CD4-positive, alpha-beta memory T cell (primary cell): ENCODE data around the gene ESRRB. TPM values are rescaled to one million over a fixed set of nuclear protein-coding genes. Genes with fewer than 3 reads are reported as not detected.

ENCODE experiments used
- CTCF ChIA-PET: fragments of 350-600 bp; sonication (Branson Sonifier 250); formaldehyde crosslinking; loops from one replicate; lab custom pipeline; 2021; ENCODE audit warnings: inconsistent platforms; ENCODE audit not compliant: partially characterized antibody; lab: Charles Lee
- POLR2A ChIA-PET: fragments of 350-600 bp; sonication (Branson Sonifier 250); formaldehyde crosslinking; loops from one replicate; lab custom pipeline; 2021; ENCODE audit not compliant: partially characterized antibody; lab: Charles Lee
- DNase-seq, 5 donors: peaks; one replicate each; pipeline versions ENCODE4 v3.0.0 to v3.0.0-alpha.2; 2020 to 2022; ENCODE audit warnings: mixed read lengths in 1 of 5
- H3K27ac ChIP-seq: one replicate; pipeline ENCODE4 v1.7.0; 2013; ENCODE audit warnings: low read depth, low read length
- H3K27me3 ChIP-seq: 2 replicates; pipeline ENCODE4 v1.7.0; 2013; ENCODE audit warnings: mild to moderate bottlenecking, low read length, moderate library complexity; ENCODE audit not compliant: insufficient read depth
- H3K36me3 ChIP-seq: 2 replicates; pipeline ENCODE4 v1.7.0; 2013; ENCODE audit warnings: mild to moderate bottlenecking, low read length, moderate library complexity; ENCODE audit not compliant: insufficient read depth
- H3K4me1 ChIP-seq: 2 replicates; pipeline ENCODE4 v1.7.0; 2013; ENCODE audit warnings: mild to moderate bottlenecking, low read length, moderate library complexity; ENCODE audit not compliant: insufficient read depth
- H3K4me3 ChIP-seq, 2 donors: one replicate each; pipeline ENCODE4 v1.7.0; 2013; ENCODE audit warnings: low read length in 2 of 2, mild to moderate bottlenecking in 1 of 2
- H3K9me3 ChIP-seq, 2 donors: one replicate each; pipeline ENCODE4 v1.7.0; 2013; ENCODE audit warnings: low read length in 2 of 2, control low read depth in 1 of 2; ENCODE audit not compliant: control insufficient read depth in 1 of 2
- H3K27ac Mint-ChIP-seq, 7 donors: one replicate each; pipeline ENCODE4 v1.8.0; 2020 to 2021; ENCODE audit warnings: mixed read lengths in 7 of 7, mild to moderate bottlenecking in 6 of 7, inconsistent platforms in 3 of 7, moderate library complexity in 3 of 7
- H3K27me3 Mint-ChIP-seq, 2 donors: one replicate each; pipeline ENCODE4 v1.8.0; 2020 to 2021; ENCODE audit warnings: mixed read lengths in 2 of 2
- H3K36me3 Mint-ChIP-seq, 2 donors: one replicate each; pipeline ENCODE4 v1.8.0; 2020 to 2021; ENCODE audit warnings: mixed read lengths in 2 of 2, inconsistent platforms in 1 of 2, mild to moderate bottlenecking in 1 of 2
- H3K4me1 Mint-ChIP-seq, 4 donors: one replicate each; pipeline ENCODE4 v1.8.0; 2020 to 2021; ENCODE audit warnings: mixed read lengths in 4 of 4, mild to moderate bottlenecking in 1 of 4
- H3K4me3 Mint-ChIP-seq, 8 donors: one replicate each; pipeline ENCODE4 v1.8.0; 2020 to 2021; ENCODE audit warnings: mixed read lengths in 8 of 8, mild to moderate bottlenecking in 7 of 8, moderate library complexity in 6 of 8, inconsistent platforms in 3 of 8
- H3K9me3 Mint-ChIP-seq, 8 donors: one replicate each; pipeline ENCODE4 v1.8.0; 2020 to 2021; ENCODE audit warnings: mixed read lengths in 8 of 8, mild to moderate bottlenecking in 5 of 8, inconsistent platforms in 3 of 8, moderate library complexity in 1 of 8
- intact Hi-C: fragments of 100-400 bp; cut with micrococcal nuclease; formaldehyde crosslinking; loops from one replicate; pipeline ENCODE4 v1.15.1; 2023
- polyA plus RNA-seq, 2 donors: library from polyadenylated mRNA; unstranded; fragments of 300-500 nt; fragmentation: Illumina TruSeq; gene quantifications; one replicate each; pipeline ENCODE4 v1.2.3, GENCODE V29; 2021
- total RNA-seq, 2 experiments: library from RNA; stranded (reverse); gene quantifications; one replicate each; pipeline ENCODE4 v1.2.3, GENCODE V29; 2021

ESRRB gene
- total and polyA plus RNA-seq, 4 experiments from 2014 or later: 0.09 TPM; not detected in 3

DNA sequence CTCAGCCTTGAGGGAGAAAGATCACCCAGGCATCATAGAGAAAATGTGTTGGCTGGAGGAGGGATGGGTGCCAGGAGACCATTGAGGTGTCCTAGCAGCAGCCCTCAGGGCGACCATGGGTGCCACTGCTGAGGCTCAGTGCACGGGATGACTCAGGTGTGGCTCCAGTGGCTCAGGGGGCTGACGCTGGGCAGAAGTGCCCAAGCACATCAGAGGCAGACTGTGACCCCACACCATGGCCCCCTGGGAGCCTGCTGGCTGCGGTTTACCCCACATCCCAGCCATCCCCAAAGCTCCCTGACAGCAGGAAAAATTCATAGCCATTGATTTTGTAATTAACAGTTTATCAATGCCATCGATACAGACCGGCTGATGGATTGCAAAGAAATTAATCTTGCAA is 120.7 kb downstream of the ESRRB start:
- H3K27me3 ChIP-seq: no peaks in the 10 kb centered on the region
- intact Hi-C loops: no loop called here
- H3K9me3 Mint-ChIP-seq: no peaks in the 10 kb centered on the region
- H3K27ac Mint-ChIP-seq: no peak overlapping the region
- H3K27ac ChIP-seq: no peak overlapping the region
- DNase-seq: no peak
- CTCF ChIA-PET: no interaction called here
- H3K36me3 ChIP-seq: no peaks in the 10 kb centered on the region
- no peaks in the 10 kb centered on the region for H3K36me3 Mint-ChIP-seq
- no peaks in the 10 kb centered on the region for H3K4me1 ChIP-seq
- no peaks in the 10 kb centered on the region for H3K4me1 Mint-ChIP-seq
- no peak overlapping the region for H3K4me3 ChIP-seq
- H3K27me3 Mint-ChIP-seq: peaks cover 2 to 7% of the 10 kb centered on the region in 2 donors
- H3K4me3 Mint-ChIP-seq: no peak overlapping the region
- H3K9me3 ChIP-seq: no peaks in the 10 kb centered on the region
- POLR2A ChIA-PET: no interaction called here

DNA sequence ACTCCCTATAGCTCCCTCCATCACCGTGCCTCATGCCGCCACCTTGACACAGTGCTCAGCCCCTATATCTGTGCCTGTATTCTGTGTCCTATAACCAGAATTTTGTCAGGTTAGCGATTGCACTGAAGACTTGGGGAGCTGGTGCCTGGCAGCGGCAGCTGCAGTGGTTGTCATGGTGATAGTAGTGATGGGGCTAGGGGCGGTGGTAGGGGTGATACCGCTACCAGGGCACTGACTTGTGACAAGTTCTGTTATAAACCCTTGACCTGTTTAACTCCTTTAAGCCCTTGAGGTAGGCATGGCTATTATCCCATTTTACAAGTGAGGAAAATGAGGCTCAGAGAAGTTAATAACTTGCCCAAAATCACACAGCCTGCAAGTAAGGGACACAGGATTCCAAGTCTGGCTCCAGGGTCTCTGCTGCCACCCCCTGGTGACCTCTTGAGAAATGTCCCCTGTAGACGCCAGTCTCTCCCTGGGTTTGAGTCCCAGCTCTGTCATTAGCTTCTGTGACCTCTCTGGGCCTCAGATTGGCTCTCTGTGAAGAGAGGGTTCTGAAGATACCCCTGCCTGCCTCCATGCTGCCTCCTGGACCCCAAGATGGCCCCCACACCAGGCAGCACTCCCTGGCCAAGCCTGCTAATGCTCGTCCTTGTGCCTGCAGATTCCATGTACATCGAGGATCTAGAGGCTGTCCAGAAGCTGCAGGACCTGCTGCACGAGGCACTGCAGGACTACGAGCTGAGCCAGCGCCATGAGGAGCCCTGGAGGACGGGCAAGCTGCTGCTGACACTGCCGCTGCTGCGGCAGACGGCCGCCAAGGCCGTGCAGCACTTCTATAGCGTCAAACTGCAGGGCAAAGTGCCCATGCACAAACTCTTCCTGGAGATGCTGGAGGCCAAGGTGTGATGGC is 121.9 kb downstream of the ESRRB start:
- CTCF ChIA-PET: no interaction called here
- POLR2A ChIA-PET: no interaction called here
- H3K4me1 ChIP-seq: no peaks in the 10 kb centered on the region
- no peaks in the 10 kb centered on the region for H3K4me1 Mint-ChIP-seq
- DNase-seq: no peak
- no peaks in the 10 kb centered on the region for H3K36me3 Mint-ChIP-seq
- no peak overlapping the region for H3K27ac Mint-ChIP-seq
- H3K27me3 Mint-ChIP-seq: peaks cover 2 to 7% of the 10 kb centered on the region in 2 donors
- no peaks in the 10 kb centered on the region for H3K9me3 ChIP-seq
- H3K4me3 ChIP-seq: no peak overlapping the region
- intact Hi-C loops: no loop called here
- no peak overlapping the region for H3K4me3 Mint-ChIP-seq
- H3K27me3 ChIP-seq: no peaks in the 10 kb centered on the region
- H3K36me3 ChIP-seq: no peaks in the 10 kb centered on the region
- no peak overlapping the region for H3K27ac ChIP-seq
- no peaks in the 10 kb centered on the region for H3K9me3 Mint-ChIP-seq

DNA sequence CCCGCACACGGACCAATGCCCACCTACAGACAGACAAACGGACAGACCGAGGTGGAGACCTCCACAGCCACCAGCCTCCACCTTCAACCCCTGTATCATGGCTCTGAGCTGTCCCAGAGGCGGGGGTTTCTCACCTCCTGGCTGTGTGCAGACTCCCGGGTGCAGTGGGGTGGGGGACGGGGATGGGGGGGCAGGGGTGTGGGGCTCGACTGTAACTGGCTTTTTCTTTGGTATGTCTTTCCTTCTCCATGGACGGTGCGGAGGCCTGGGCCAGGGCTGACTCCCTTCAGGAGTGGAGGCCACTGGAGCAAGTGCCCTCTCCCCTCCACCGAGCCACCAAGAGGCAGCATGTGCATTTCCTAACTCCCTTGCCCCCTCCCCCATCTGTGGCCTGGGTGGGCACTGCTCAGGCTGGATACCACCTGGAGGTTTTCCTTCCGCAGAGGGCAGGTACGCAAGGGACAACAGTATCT is 122.6 kb downstream of the ESRRB start:
- no peak for DNase-seq
- H3K27me3 ChIP-seq: no peaks in the 10 kb centered on the region
- ChIA-PET POLR2A (no interaction called here), CTCF (no interaction called here)
- no peaks in the 10 kb centered on the region for H3K4me1 ChIP-seq
- no peak overlapping the region for H3K4me3 Mint-ChIP-seq
- no peak overlapping the region for H3K27ac ChIP-seq
- no peak overlapping the region for H3K4me3 ChIP-seq
- H3K9me3 Mint-ChIP-seq: no peaks in the 10 kb centered on the region
- H3K9me3 ChIP-seq: no peaks in the 10 kb centered on the region
- H3K36me3 Mint-ChIP-seq: no peaks in the 10 kb centered on the region
- H3K27me3 Mint-ChIP-seq: peaks cover 2 to 9% of the 10 kb centered on the region in 2 donors
- intact Hi-C loops: no loop called here
- H3K4me1 Mint-ChIP-seq: no peaks in the 10 kb centered on the region
- H3K27ac Mint-ChIP-seq: no peak overlapping the region
- H3K36me3 ChIP-seq: no peaks in the 10 kb centered on the region

DNA sequence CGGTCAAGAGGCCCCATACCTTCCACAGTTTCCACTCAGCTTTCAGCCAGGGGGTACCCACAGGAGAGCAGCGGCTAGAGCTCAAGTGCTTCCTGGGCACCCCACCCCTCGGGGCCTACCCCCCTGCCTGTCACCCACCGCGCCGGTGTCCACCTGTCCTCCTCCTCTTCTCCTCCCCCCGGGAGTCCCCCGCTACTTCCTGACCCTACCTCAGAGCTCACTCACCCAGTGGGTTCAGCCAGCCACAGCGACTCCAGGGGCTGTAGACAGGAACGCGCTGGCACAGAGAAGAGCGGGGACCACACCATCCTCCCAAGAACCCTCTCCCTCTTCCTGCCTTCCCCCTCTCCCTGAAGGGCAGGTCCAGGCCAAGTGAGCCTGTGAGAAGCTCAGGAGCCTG is 123.0 kb downstream of the ESRRB start:
- intact Hi-C loops: no loop called here
- H3K9me3 ChIP-seq: no peaks in the 10 kb centered on the region
- H3K27me3 ChIP-seq: no peaks in the 10 kb centered on the region
- no peak overlapping the region for H3K27ac ChIP-seq
- H3K27ac Mint-ChIP-seq: no peak overlapping the region
- ChIA-PET CTCF (no interaction called here), POLR2A (no interaction called here)
- no peaks in the 10 kb centered on the region for H3K4me1 ChIP-seq
- peaks cover 2 to 14% of the 10 kb centered on the region in 2 donors for H3K27me3 Mint-ChIP-seq
- H3K36me3 Mint-ChIP-seq: no peaks in the 10 kb centered on the region
- H3K4me1 Mint-ChIP-seq: no peaks in the 10 kb centered on the region
- H3K9me3 Mint-ChIP-seq: no peaks in the 10 kb centered on the region
- H3K4me3 Mint-ChIP-seq: no peak overlapping the region
- no peaks in the 10 kb centered on the region for H3K36me3 ChIP-seq
- DNase-seq: no peak
- H3K4me3 ChIP-seq: no peak overlapping the region

DNA sequence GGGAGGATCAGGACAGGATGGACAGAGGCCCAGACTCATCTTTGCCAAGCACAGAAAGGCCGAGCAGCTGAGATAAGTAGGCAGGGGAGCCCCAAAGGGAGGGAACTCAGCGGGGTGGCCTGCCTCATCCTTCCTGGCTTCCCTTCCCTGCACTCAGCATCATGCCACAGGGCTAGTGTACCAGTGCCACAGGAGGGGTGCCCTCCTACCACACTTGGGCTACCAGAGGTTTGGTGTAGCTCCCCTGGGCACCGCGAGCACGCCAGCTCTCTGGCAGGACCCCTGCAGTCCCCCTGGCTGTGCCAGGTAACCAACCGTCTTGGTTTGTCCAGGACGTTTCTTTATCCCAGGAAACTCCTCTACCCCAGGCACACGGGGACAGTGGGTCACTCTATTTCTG is 123.5 kb downstream of the ESRRB start:
- Histone ChIP-seq H3K27ac (no peak overlapping the region), H3K4me3 (no peak overlapping the region), H3K36me3 (no peaks in the 10 kb centered on the region), H3K9me3 (no peaks in the 10 kb centered on the region), H3K4me1 (no peaks in the 10 kb centered on the region), H3K27me3 (no peaks in the 10 kb centered on the region)
- POLR2A ChIA-PET: no interaction called here
- CTCF ChIA-PET: no interaction called here
- H3K4me3 Mint-ChIP-seq: no peak overlapping the region
- intact Hi-C loops: no loop called here
- no peaks in the 10 kb centered on the region for H3K4me1 Mint-ChIP-seq
- H3K27ac Mint-ChIP-seq: no peak overlapping the region
- H3K36me3 Mint-ChIP-seq: no peaks in the 10 kb centered on the region
- no peaks in the 10 kb centered on the region for H3K9me3 Mint-ChIP-seq
- peaks cover 2 to 14% of the 10 kb centered on the region in 2 donors for H3K27me3 Mint-ChIP-seq
- no peak for DNase-seq

DNA sequence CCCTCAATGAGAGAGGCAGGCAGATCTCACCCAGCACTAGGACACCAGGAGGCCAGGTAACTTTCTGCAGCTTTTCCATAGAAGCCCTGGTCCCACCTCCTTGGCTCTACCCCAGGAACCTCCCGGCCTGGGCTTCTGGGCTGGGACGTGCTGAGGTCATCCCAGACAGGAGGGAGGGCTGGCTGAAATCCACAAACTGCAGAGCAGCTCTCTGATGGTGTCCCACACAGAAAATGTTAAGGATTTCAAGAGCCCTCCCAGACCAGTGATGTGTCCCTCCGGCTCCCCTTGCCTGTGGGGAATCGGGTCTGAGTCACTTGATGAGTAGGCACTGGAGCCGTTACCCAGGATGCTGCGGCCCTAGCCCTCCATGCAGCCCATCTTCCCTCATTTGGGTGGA is 124.1 kb downstream of the ESRRB start:
- CTCF ChIA-PET: no interaction called here
- no peak overlapping the region for H3K27ac ChIP-seq
- H3K36me3 Mint-ChIP-seq: no peaks in the 10 kb centered on the region
- intact Hi-C loops: no loop called here
- no peaks in the 10 kb centered on the region for H3K36me3 ChIP-seq
- no peaks in the 10 kb centered on the region for H3K9me3 Mint-ChIP-seq
- no peak overlapping the region for H3K4me3 ChIP-seq
- H3K9me3 ChIP-seq: no peaks in the 10 kb centered on the region
- no peak overlapping the region for H3K4me3 Mint-ChIP-seq
- no peaks in the 10 kb centered on the region for H3K4me1 ChIP-seq
- H3K4me1 Mint-ChIP-seq: no peaks in the 10 kb centered on the region
- POLR2A ChIA-PET: no interaction called here
- no peaks in the 10 kb centered on the region for H3K27me3 ChIP-seq
- H3K27me3 Mint-ChIP-seq: peaks cover 2 to 14% of the 10 kb centered on the region in 2 donors
- no peak overlapping the region for H3K27ac Mint-ChIP-seq
- DNase-seq: no peak

DNA sequence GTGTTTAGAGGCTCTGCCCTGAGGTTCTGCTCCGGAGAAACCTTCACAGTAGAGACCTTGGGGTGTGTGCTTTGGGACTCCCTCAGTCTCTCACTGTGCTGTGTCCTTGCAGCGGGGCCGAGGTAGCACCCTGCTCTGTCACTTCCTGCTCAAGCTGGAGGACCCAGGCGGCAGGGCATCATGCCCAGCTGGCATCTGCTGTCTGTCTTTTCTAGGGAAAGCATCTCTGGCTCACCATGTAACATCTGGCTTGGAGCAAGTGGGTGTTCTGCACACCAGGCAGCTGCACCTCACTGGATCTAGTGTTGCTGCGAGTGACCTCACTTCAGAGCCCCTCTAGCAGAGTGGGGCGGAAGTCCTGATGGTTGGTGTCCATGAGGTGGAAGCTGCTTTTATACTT is 124.5 kb downstream of the ESRRB start:
- Histone ChIP-seq H3K9me3 (no peaks in the 10 kb centered on the region), H3K36me3 (no peaks in the 10 kb centered on the region), H3K4me1 (no peaks in the 10 kb centered on the region), H3K27ac (no peak overlapping the region), H3K4me3 (no peak overlapping the region), H3K27me3 (no peaks in the 10 kb centered on the region)
- no peak for DNase-seq
- no peaks in the 10 kb centered on the region for H3K4me1 Mint-ChIP-seq
- no peaks in the 10 kb centered on the region for H3K9me3 Mint-ChIP-seq
- H3K27me3 Mint-ChIP-seq: peaks cover 2 to 14% of the 10 kb centered on the region in 2 donors
- ChIA-PET CTCF (no interaction called here), POLR2A (no interaction called here)
- no peaks in the 10 kb centered on the region for H3K36me3 Mint-ChIP-seq
- no peak overlapping the region for H3K4me3 Mint-ChIP-seq
- no peak overlapping the region for H3K27ac Mint-ChIP-seq
- intact Hi-C loops: no loop called here
